Stimulated activated CD4-positive, alpha-beta T cell treated with anti-CD3 and anti-CD28 coated beads, Interleukin-15, amount 100 ng/mL, for 24 hours (primary cell): ENCODE measurements around the gene MEGF10.

ENCODE experiments used
- DNase-seq: peaks from one replicate; pipeline ENCODE4 v3.0.0-alpha.2; 2020

The MEGF10 gene

DNA sequence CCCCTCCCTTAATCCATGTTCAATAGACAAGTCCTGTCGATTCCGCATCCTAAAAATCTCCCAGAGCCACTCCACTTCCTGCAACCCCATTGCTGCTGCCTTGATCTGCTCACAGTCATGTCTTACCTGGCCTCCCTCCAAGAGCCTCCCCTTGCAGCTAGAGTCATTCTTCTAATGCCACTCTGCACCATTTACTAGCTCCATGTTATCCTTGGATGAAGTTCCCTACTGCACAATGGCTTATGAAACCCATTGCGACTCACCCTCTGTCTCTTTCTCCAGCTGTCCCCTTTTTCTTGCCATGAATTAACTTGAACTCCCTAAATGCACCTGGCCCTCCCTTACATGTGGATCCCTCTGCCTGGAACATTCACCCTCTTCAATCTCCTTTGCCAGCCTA, 39.5 kb downstream of the MEGF10 start:
- DNase-seq = no peak

GRCh38 chr5:127331890-127332649, 41.5 kb downstream of the MEGF10 start:
- no peak for DNase-seq

- no peak for DNase-seq
Measured at GRCh38 chr5:127333483-127333882, 42.9 kb downstream of the MEGF10 start.

GRCh38 chr5:127335381-127335780, 44.8 kb downstream of the MEGF10 start:
- DNase-seq = no peak

DNA sequence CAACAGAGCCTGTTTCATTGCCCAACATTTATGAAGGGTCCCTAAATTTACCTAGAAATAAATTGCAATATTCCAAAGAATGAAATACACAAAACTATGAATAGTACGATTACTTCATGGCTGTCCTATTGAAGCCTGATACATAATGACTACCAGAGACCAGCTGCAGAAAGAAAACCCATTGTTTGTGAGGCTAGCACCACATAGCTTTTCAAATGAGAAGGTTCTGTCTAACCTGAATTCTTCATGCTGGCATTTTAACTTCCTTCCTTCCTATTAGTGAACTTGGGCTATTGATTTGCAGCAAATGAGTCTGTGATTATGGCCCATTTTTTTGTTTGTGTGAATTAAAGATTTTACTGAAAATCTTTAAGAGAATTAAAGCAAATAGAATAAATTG, 47.3 kb downstream of the MEGF10 start:
- DNase-seq = no peak

- no peak for DNase-seq
Measured at GRCh38 chr5:127338501-127338900, 47.9 kb downstream of the MEGF10 start.

DNA sequence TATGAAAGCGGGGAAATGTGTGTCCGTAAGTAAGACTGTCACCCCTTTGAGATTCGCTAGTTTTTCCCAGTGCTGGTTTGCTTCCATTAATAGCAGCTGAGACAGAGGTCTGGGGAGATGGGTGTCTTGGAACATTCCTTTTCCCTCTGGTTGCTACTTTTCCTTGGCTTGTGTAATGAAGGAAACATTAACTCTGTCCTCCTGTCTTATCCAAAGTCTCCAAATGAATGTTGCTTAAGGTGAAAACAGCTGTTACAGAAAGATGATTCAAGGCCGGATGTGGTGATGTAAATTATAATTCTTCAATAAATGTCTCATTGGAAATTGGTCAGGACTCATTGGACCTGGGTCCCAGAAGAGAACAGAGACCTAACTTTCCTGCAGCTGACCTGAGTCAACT, 50.0 kb downstream of the MEGF10 start:
- no peak for DNase-seq

DNA sequence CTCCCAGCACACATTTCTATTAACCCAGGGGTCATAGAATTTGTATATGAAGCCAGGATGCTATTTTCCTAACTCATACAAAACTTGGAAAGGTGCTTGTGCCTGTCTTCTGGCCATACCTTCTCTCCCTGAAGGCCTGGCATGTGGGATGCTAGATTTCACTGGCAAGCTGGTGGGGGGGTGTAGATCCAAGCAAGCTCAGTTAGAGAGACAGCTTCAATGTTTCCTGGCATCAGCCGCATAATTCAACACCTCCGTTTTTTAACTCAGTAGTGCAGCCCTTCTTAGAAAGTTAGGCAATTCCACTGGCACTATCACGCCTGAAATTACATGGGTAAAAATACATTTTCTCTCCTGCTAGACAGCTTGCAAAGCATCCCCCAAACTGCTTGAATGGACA, 51.8 kb downstream of the MEGF10 start:
- no peak for DNase-seq

GRCh38 chr5:127343313-127343712, 52.7 kb downstream of the MEGF10 start:
- DNase-seq = no peak

- no peak for DNase-seq
Measured at GRCh38 chr5:127343866-127344265, 53.3 kb downstream of the MEGF10 start.

- DNase-seq = no peak
Measured at GRCh38 chr5:127344931-127345330, 54.3 kb downstream of the MEGF10 start.

DNA sequence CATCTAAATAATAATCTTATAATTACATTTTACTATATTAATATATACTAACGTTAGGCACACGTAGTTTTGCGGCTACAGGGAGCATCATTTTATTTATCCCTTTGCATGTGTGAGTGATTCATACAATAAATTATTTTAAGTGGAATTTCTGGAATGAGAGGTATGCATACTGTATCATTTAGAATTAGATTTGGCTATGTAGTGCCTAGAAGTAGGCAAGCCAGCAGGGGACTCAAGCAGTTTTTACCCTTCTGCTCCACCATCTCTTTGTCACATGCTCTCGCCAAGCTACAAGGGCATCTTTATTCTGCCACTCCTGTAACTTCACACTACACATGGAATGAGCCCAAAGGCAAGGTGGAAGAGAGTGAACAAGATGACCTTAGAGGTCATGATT, 60.8 kb downstream of the MEGF10 start:
- DNase-seq = no peak

DNA sequence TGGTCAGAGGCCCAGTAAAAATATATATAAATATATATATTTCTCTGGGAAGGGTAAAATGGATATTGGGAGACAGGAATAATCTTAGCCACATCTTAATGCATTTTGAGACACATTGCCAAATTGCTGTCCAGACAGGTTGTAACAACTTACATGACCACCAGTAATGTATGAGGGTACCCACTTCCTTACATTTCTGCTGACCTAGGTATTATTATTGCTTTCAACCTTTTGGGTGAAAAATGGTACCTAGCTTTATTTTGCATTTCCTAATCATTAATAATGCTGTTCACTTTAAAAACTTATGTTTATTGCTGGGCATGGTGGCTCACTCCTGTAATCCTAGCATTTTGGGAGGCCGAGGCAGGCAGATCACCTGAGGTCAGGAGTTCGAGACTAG, 61.5 kb downstream of the MEGF10 start:
- no peak for DNase-seq

DNA sequence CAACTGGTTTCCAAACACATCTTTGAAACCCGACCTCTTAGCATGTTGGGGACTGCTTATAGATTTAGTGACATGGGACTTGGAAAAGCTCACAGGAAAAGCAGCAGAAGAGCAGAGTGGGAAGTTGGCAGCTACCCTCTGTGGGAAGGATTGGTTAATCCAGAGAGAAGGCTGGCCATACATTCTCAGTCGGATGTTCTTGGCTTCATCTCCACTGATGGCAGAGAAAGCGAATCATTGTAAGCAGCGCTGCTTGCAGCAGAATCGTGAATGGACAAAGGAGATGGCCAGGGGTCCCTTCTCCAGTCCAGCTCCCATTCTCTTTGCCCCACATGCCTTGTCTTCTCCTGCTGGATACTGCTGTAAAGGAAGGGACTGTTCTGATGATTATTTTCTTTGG, 62.7 kb downstream of the MEGF10 start:
- DNase-seq = no peak

- no peak for DNase-seq
Measured at GRCh38 chr5:127353796-127354195, 63.2 kb downstream of the MEGF10 start.

DNA sequence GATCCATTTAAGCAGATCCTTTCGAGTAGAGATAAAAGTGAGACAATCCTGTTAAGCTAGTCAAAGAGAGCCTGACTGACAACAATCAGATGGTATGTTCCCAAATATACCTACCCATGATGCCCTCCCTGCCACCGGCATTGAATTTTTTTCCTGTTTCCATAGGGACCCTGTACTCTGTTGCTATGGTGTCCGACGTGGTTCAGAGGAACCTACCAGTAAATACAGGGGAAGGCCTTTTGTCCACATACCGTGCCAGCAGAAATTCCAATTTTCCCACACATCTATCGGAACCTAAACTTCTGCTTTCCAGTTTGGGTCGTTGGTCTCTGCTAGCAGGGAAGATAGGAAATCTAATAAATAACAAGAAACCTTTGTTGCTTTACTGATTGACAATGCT, 64.7 kb downstream of the MEGF10 start:
- no peak for DNase-seq

DNA sequence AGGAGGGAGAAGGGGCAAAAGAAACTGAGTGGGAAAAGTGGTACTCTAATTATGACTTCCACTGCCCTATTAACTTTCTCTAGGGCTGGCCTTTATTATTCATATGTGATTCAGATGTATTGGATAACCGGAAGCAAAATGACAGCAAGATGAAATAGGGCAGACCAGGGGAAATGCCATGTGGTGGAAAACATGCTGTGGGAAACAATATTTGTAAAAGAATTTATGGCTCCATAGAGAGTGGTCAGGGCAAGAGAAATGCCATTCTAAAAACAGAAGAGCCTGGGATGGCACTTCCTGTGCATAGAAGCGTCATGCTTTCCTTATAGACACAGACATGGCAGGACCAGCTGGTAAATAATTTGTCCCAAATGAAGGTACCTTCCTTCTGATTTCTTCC, 67.7 kb downstream of the MEGF10 start:
- DNase-seq = no peak

- no peak for DNase-seq
Measured at GRCh38 chr5:127358740-127359139, 68.1 kb downstream of the MEGF10 start.

- DNase-seq = no peak
Measured at GRCh38 chr5:127359502-127359901, 68.9 kb downstream of the MEGF10 start.

DNA sequence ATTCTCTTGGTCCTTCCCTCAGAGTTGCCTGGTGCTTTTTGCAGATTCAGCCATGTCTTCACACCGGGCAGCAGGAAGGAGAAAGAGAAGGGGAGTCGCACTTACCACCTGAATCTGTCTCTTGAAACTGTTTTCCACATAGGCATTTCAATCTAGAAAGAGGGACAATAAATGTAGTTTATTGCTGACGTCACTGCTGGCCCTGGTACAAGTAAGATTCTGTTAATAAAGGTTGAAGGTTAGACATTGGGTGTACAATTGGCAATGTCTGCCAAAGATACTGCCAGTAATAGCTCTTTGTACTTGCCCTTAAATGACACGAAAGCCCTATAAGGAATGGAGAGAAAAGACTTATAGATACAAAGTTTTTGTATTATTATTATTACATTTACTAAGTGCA, 72.8 kb downstream of the MEGF10 start:
- DNase-seq = no peak

DNA sequence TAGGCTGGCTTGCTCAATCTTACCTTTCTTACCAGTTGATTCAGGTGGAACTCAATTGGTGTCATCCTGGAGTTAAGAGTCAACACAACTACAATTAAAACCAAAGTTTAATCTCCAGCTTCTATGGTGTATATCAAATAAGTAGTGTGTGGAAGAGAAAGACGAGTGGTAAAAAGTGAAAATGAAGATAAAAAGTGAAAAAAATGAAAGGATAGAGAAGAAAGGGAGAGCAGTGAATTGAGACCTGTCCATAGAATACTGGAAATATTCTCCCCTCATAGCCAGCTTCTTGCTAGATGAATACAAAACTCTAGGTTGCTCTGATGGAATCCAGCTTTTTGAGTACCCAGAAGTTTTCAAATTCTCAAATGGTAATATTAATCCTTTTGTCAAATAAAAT, 76.4 kb downstream of the MEGF10 start:
- no peak for DNase-seq

GRCh38 chr5:127367946-127368465, 77.4 kb downstream of the MEGF10 start:
- no peak for DNase-seq

- no peak for DNase-seq
Measured at GRCh38 chr5:127369796-127370195, 79.2 kb downstream of the MEGF10 start.

DNA sequence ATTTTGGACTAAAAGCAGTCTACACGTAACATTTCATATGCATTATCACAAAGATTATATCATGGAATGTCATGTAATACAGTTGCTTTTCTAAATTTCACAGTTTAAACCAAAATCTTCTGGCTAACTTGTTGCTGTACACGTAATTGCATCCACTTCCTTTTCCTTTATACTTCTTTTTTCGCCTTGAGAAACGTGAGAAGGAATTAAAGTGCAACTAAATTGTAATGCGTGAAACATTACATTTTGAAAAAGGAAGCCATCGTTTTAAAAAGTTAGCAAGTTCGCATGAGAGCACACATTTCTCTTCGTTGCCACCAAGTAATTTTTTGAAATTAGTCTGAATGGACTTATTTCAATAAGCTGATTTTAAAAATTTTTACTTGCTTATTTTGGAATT, 80.0 kb downstream of the MEGF10 start:
- no peak for DNase-seq

DNA sequence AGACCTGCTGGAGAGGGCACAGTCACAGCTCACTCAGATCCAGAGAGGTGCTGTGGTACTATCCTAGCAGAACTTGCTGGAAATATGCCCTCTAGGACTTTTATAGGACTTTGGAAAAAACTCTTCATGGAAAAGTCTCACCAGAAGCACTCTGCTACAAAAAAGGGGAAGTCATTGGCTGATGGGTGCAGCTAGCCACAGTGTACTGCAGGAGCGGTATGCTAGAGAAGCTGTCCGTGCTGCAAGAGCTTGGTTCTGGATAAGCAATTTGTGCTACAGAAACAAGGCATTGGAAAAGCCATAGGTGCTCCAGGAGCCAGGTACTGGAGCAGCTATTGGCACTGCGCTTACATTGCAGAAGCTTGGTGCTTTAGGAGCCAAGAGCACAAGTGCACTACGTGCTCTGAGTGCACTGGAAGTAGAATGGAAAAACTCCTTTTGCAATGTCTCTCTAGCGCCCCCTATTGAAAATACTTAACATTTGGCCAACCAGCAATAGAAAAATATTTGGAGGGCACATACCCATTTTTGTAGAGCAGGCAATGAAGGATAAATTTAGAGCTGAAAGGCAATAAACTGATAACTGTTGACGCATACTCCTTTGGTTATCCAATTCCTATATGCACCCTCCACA, 83.4 kb downstream of the MEGF10 start:
- no peak for DNase-seq
